ENCODE measurements around the gene LRMDA.

DNA sequence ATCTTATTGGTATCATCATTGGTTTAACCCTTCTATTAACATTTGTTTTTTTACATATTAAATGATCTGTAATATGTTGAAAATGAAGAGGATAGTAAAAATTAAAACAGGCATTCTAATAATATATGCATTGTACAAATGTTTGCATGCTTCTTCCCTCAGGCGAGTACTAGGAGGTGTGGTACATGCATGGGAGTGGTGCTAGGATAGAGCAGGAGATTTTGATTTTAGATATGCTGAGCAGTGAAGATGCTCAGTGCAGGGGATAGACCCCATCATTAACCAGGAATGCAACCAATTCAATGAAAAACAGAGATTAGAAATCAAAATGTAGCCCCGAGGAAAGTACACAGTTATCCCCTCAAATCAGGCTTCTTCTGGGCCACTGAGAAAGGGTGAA lies 916.4 kb downstream of the LRMDA start:
- TF ChIP-seq EZH2phosphoT487 (IDR thresholded peaks at IDR 0.05; ENCODE audit: borderline replicate concordance, low read length), result no peak
- no peak for TF ChIP-seq CTCF (conservative IDR thresholded peaks at IDR 0.05; ENCODE audit: low read depth, low read length)
